Common myeloid progenitor, CD34-positive (primary cell): ENCODE data around the gene PLEKHH3.

Source experiments
- CTCF ChIA-PET: fragments of 350-600 bp; sonication (Branson Sonifier 250); formaldehyde crosslinking; loops from one replicate; lab custom pipeline; 2021; ENCODE audit warnings: antibody characterized with exemption; lab: Charles Lee
- POLR2A ChIA-PET: fragments of 350-600 bp; sonication (Branson Sonifier 250); formaldehyde crosslinking; loops from one replicate; lab custom pipeline; 2021; ENCODE audit warnings: antibody characterized with exemption; lab: Charles Lee
- DNase-seq, 3 donors: peaks; one replicate each; pipeline versions ENCODE4 v3.0.0 to v3.0.0-alpha.2; 2013
- H3K27ac ChIP-seq, 2 experiments: 1 replicate in 1 of 2; 2 replicates in 1 of 2; pipeline ENCODE4 v1.7.0; 2013; ENCODE audit warnings: inconsistent platforms in 2 of 2, low read length in 2 of 2, mild to moderate bottlenecking in 2 of 2, low read depth in 1 of 2, moderate library complexity in 1 of 2; ENCODE audit not compliant: severe bottlenecking in 2 of 2, insufficient read depth in 1 of 2, poor library complexity in 1 of 2
- H3K27me3 ChIP-seq, 5 experiments: replicated peaks in 2 of 5; 1 replicate in 3 of 5; 2 replicates in 2 of 5; pipeline versions ENCODE4 v1.6.1 to v1.7.0; 2013; ENCODE audit warnings: low read length in 4 of 5, mild to moderate bottlenecking in 2 of 5, moderate library complexity in 2 of 5, inconsistent platforms in 1 of 5; ENCODE audit not compliant: insufficient read depth in 5 of 5, control insufficient read depth in 4 of 5
- H3K36me3 ChIP-seq, 4 experiments: 1 replicate in 2 of 4; 2 replicates in 2 of 4; pipeline versions ENCODE4 v1.6.1 to v1.7.0; 2013; ENCODE audit warnings: low read length in 3 of 4, control low read depth in 1 of 4, mild to moderate bottlenecking in 1 of 4; ENCODE audit not compliant: control insufficient read depth in 4 of 4, insufficient read depth in 4 of 4
- H3K4me1 ChIP-seq, 4 experiments: 1 replicate in 3 of 4; 2 replicates in 1 of 4; pipeline versions ENCODE4 v1.6.1 to v1.7.1; 2013; ENCODE audit warnings: low read length in 3 of 4, mild to moderate bottlenecking in 3 of 4, control low read depth in 1 of 4, inconsistent platforms in 1 of 4, moderate library complexity in 1 of 4; ENCODE audit not compliant: control insufficient read depth in 4 of 4, insufficient read depth in 4 of 4; ENCODE audit errors: control extremely low read depth in 1 of 4
- H3K4me3 ChIP-seq, 7 experiments: 1 replicate in 4 of 7; 2 replicates in 3 of 7; pipeline versions ENCODE4 v1.5.1 to v1.7.0; 2013; ENCODE audit warnings: mild to moderate bottlenecking in 7 of 7, low read length in 6 of 7, moderate library complexity in 6 of 7, inconsistent platforms in 2 of 7, low read depth in 2 of 7, control low read depth in 1 of 7; ENCODE audit not compliant: insufficient read depth in 4 of 7, control insufficient read depth in 1 of 7; ENCODE audit errors: extremely low read depth in 1 of 7
- H3K9me3 ChIP-seq, 5 experiments: 1 replicate in 4 of 5; 2 replicates in 1 of 5; pipeline versions ENCODE4 v1.6.1 to v1.7.1; 2013; ENCODE audit warnings: low read length in 4 of 5, mild to moderate bottlenecking in 2 of 5, inconsistent platforms in 1 of 5, low read depth in 1 of 5, moderate library complexity in 1 of 5; ENCODE audit not compliant: control insufficient read depth in 4 of 5, insufficient read depth in 2 of 5; ENCODE audit errors: control extremely low read depth in 1 of 5
- WGBS: methylation state at CpG from one replicate; pipeline ENCODE4 v1.1.5; 2013; ENCODE audit not compliant: insufficient coverage; 5-methylcytosine and 5-hydroxymethylcytosine counted together

Gene PLEKHH3

GRCh38 chr17:42677921-42678781, 1.4 kb upstream of the PLEKHH3 start:
- Histone ChIP-seq H3K36me3 (no peaks in the 10 kb centered on the region), H3K9me3 (no peaks in the 10 kb centered on the region), H3K27ac (peak overlapping the region in 1 of 2 experiments; percentile 79), H3K4me3 (peak overlapping the region; percentile 46 to 83 (median 74)), H3K4me1 (peaks cover 6 to 89% (median 80%) of the 10 kb centered on the region in 4 experiments), H3K27me3 (peaks cover 1 to 59% (median 24%) of the 10 kb centered on the region in 5 experiments)
- ChIA-PET CTCF (interaction anchor here (0.9 to 3.6 kb wide), 8 partner anchors 36 to 111 kb away, joined by 3 to 37 read pairs (median 3); partner anchors contain the start of genes MLX, PSMC3IP, RETREG3 and TUBG1), POLR2A (interaction anchor here (1.0 kb wide), 1 partner anchor 70 kb away, joined by 3 read pairs; no protein-coding TSS in a partner anchor)
- DNase-seq, result peak in 2 of 3 donors; percentile 79 to 85
- 1% methylated on average over 33 of the region's 53 CpGs for WGBS

- ChIA-PET CTCF (interaction anchor here (0.9 to 1.3 kb wide), 5 partner anchors 37 to 110 kb away, joined by 3 read pairs; partner anchors contain the start of gene MLX), POLR2A (interaction anchor here (1.2 kb wide), 1 partner anchor 18 kb away, joined by 3 read pairs; the partner anchor contains the start of gene TUBG2)
- 2% methylated on average over 20 of the region's 33 CpGs for WGBS
- H3K27me3 ChIP-seq, result peaks cover 5 to 59% (median 30%) of the 10 kb centered on the region in 5 experiments
- H3K27ac ChIP-seq, result peak overlapping the region in 1 of 2 experiments; percentile 79
- DNase-seq, result peak; percentile 99
- H3K36me3 ChIP-seq, result no peaks in the 10 kb centered on the region
- peaks cover 6 to 84% (median 74%) of the 10 kb centered on the region in 4 experiments for H3K4me1 ChIP-seq
- H3K4me3 ChIP-seq, result peak overlapping the region in 5 of 7 experiments; percentile 60 to 85 (median 78)
- no peaks in the 10 kb centered on the region for H3K9me3 ChIP-seq
Observed at GRCh38 chr17:42677012-42677857, 441 bp upstream of the PLEKHH3 start.

- Histone ChIP-seq H3K27ac (no peak overlapping the region), H3K27me3 (peaks cover 5 to 62% (median 38%) of the 10 kb centered on the region in 5 experiments), H3K4me3 (peak overlapping the region; percentile 23 to 85 (median 71)), H3K4me1 (peaks cover 2 to 78% (median 67%) of the 10 kb centered on the region in 4 experiments), H3K36me3 (no peaks in the 10 kb centered on the region), H3K9me3 (no peaks in the 10 kb centered on the region)
- ChIA-PET CTCF (no interaction called here), POLR2A (interaction anchor here (1.2 kb wide), 1 partner anchor 16 kb away, joined by 3 read pairs; the partner anchor contains the start of gene TUBG2)
- peak in 1 of 3 donors; percentile 37 for DNase-seq
- WGBS, result under 1% methylated on average over 40 of the region's 43 CpGs
Observed at GRCh38 chr17:42675965-42676423, 800 bp downstream of the PLEKHH3 start.

GRCh38 chr17:42675348-42675964, 1.3 kb downstream of the PLEKHH3 start:
- H3K9me3 ChIP-seq, result no peaks in the 10 kb centered on the region
- no peaks in the 10 kb centered on the region for H3K36me3 ChIP-seq
- H3K27ac ChIP-seq, result no peak overlapping the region
- ChIA-PET POLR2A (no interaction called here), CTCF (no interaction called here)
- peak in 1 of 3 donors; percentile 15 for DNase-seq
- H3K4me3 ChIP-seq, result peak overlapping the region in 6 of 7 experiments; percentile 38 to 85 (median 71)
- H3K27me3 ChIP-seq, result peaks cover 5 to 65% (median 40%) of the 10 kb centered on the region in 5 experiments
- WGBS, result 10% methylated on average over 6 of the region's 27 CpGs
- H3K4me1 ChIP-seq, result peaks cover 2 to 80% (median 69%) of the 10 kb centered on the region in 4 experiments

- no peak overlapping the region for H3K27ac ChIP-seq
- peaks cover 2 to 77% (median 67%) of the 10 kb centered on the region in 4 experiments for H3K4me1 ChIP-seq
- ChIA-PET CTCF (interaction anchor here (1.2 to 2.3 kb wide), 3 partner anchors 8 to 13 kb away, joined by 4 to 7 read pairs (median 5); no protein-coding TSS in a partner anchor), POLR2A (interaction anchor here (1.6 kb wide), 2 partner anchors 8 to 66 kb away, joined by 4 to 5 read pairs; partner anchors contain the start of genes RETREG3 and TUBG1)
- no peaks in the 10 kb centered on the region for H3K9me3 ChIP-seq
- peaks cover 5 to 65% (median 38%) of the 10 kb centered on the region in 5 experiments for H3K27me3 ChIP-seq
- WGBS, result 28% methylated on average over 4 of the region's 9 CpGs
- no peaks in the 10 kb centered on the region for H3K36me3 ChIP-seq
- DNase-seq, result peak in 1 of 3 donors; percentile 13
- peak overlapping the region in 3 of 7 experiments; percentile 24 to 64 (median 26) for H3K4me3 ChIP-seq
Observed at GRCh38 chr17:42674755-42675347, 1.9 kb downstream of the PLEKHH3 start.
